HG03108 (cell line): ENCODE results near the gene FGF14.

Source experiments
- ATAC-seq: cut with Tn5 transposase; IDR thresholded peaks from one replicate; pipeline ENCODE4 v1.9.1; 2021; ENCODE audit warnings: moderate library complexity; ENCODE audit not compliant: unreplicated experiment

The FGF14 gene

GRCh38 chr13:101751488-101751887 lies 650.4 kb downstream of the FGF14 start:
- peak; percentile 77 for ATAC-seq

GRCh38 chr13:101749584-101749983 lies 652.3 kb downstream of the FGF14 start:
- ATAC-seq = no peak

DNA sequence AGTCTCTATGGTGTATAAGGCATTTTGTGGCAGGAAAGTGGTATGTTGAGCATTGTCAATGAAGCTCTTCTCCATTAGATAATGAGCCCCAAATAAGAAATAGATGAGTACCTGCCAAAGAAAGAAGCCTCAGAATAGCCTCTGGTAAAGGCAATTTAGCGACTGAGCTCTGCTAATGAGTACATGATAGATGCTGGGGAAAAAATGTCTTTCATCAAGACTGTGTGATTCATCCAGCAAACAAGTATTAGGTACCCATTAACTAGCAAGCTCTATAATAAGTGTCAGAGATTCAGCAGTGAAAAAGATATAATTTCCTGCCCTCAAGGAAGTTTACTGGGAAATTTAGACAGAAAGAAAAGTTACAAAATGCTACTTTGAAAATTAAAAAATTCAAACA lies 654.8 kb downstream of the FGF14 start:
- ATAC-seq = no peak

DNA sequence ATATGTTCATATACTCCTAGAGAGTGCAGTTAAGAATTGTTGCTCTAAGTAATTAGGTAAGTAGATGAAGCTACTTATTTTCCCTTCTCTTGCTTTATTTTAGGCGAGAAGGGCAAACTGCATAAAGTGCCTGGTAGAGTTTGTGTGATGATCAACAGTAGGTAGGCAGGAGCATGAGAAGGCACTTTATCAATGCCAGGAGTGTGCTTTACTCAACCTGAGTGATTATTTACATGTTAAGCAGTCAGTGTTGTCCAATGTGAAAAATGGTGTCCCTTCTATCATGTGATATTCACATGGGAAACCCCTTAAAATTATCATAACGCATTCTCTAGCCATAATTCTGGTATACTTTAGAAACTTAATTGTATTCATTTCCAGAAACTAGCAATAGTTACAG lies 655.3 kb downstream of the FGF14 start:
- no peak for ATAC-seq

DNA sequence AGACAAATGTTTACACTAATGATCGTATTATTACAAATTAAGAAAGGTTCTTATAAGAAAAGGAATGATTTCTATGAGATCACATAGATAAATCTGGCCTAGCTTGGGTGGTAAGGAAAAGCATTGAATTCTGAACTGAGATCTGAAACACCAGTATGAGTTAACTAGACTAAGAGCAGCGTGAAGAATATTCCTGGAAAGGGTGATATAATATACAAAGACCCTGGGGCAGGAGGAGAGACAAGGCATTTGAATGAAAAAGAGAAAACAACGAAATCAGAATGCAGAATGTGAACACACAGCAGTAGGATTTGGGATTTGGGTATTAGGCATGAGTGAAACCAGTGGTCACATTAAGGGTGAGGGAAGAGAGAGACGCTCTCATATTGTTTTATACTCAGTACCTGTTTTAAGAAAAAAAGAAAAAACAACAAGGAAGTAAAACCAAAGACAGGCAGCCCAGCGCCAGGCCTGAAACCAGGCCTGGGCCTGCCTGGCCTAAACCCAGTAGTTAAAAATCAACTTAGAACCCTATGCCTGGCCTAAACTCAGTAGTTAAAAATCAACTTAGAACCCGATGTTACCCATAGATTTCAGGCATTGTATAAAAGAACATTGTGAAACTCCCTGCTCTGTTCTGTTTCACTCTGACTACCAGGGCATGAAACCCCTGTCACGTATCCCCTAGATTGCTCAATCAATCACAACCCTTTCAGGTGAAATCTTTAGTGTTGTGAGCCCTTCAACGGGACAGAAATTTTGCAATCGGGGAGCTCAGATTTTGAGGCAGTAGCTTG lies 662.3 kb downstream of the FGF14 start:
- ATAC-seq = peak; percentile 92

DNA sequence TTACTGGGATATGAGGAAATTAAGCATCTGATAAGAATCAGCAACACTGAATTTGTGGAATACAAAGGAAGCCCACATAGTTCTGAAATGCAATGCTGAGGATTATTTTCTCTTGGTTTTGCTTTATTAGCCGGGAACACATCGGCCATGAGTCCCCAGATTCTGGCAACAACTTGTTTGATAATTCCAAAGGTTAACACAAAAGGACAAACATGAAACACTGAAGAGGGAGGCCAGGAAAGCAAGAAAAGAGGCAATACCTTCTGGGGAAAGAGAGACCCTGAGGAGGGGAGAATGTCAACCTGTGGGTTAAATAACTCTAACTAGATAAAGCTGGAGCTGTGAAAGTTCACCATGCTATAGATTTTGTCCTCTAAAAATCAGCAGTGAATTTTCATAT lies 663.5 kb downstream of the FGF14 start:
- no peak for ATAC-seq

DNA sequence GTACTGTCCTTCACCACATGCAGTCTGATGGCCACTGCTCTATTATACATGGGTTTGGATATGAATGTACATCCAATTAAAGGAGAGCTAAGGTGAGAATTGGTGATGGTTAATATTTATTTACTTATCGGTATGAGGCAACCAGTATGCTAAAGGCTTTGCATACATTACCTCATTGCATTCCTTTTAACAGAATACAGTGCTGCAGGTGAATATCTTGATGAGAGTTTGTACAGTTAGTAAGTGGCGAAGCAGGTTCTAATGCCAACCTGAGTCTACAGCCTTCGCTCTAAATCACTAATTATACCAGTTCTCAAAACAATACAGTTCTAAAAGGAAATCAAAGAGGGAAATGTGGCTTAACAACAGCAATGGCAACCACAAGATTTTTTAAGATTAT lies 665.3 kb downstream of the FGF14 start:
- no peak for ATAC-seq

DNA sequence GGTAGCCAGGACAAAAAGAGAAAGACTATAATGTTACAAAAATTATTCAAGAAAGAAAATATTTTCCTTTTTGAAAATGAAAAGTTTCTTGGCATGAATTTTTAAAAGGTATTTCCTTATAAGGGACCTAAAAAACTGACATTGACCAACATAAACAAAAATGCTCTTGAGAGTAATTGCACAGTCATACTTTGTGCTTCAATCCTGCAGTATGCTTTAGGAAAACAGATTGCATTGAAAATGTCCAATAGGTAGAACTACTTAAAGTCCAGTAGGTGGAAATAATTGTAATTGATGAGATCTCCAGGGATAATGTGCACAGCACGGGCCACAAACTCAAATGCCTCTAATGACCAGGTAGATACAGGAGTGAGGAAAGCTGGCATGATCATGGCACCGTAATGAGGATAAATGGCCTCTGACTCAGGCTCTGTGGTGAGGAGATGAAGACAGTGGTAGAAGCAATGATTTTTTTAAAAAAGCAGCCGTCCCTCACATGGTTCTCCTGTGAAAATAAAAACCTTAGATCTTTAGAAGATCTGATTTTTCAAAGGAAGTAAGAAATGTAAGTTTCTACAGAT lies 671.3 kb downstream of the FGF14 start:
- no peak for ATAC-seq

DNA sequence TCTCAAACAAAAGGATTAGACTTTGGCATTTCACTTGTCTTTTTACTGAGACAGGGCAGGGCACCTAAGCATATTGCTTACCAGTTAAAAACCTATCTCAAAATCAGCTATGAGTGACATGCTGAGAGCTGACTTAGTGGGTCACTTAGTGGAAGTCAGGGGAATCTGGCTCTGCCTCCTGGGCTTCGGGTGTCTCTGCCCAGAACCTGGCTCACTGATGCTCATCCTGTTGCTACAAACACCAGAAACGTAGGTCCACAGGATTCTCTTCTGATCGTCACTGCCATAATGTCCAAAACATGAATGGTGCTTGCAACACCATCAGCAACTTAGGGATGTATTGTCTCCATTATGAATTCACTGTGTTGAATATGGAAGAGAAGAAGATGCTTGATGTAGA lies 673.2 kb downstream of the FGF14 start:
- no peak for ATAC-seq

- ATAC-seq = no peak
These were observed 673.8 kb downstream of the FGF14 start for GRCh38 chr13:101728021-101728420.

- no peak for ATAC-seq
These were observed 674.7 kb downstream of the FGF14 start for GRCh38 chr13:101727118-101727517.

DNA sequence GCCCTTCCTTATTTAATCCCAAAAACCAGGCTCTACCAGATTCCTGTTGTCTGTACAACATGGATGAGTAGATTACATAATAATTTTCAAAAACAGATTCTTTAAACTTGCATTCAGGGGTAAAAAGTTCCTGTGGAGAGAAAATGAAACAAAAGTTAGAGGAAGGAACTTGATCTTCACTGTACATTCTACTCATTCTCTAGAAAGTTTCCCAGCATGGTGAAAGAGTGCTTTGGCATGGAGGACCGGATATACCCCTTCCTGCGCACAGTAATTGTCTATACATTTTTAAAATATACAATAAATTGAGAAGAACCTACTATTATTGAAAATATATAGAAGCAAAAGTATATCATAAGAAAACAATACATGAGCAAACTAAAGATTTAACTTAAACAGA lies 675.2 kb downstream of the FGF14 start:
- no peak for ATAC-seq

DNA sequence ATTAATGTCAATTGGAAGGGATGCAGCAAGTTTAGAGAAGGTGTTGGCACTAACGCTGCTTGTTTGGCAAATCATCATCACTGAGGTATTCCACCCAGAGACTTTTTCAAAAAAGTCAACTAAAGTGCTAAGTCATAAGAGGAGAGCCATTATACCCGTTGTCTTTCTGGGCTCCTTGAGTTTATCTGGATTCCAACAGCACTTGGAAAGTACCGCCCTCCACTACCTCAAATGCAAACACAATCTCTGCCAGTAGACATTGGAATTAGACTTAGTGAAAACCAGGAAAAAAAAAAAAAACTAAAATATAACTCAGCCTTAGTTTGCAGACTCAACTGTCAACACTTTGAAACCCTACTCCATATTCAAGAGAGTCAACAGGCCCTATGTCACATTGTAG lies 683.4 kb downstream of the FGF14 start:
- ATAC-seq = no peak

DNA sequence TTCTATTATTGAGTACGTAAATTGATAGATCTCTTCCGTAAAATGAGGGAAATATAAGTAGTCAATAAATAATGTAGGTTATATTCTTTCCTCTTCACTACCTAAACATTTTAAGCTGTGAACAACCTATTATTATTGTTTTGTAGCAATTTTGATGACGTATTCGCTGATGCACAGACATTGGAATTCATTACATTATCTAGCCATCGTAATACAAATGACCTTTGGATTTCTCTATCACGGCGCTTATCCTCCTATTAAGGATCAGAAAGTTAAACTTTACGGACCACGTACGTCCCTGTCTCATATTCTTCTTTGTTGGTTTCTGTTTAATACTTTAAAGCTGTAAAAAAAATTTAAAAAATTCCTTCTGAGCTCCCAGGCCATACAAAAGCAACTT lies 684.5 kb downstream of the FGF14 start:
- ATAC-seq = no peak

DNA sequence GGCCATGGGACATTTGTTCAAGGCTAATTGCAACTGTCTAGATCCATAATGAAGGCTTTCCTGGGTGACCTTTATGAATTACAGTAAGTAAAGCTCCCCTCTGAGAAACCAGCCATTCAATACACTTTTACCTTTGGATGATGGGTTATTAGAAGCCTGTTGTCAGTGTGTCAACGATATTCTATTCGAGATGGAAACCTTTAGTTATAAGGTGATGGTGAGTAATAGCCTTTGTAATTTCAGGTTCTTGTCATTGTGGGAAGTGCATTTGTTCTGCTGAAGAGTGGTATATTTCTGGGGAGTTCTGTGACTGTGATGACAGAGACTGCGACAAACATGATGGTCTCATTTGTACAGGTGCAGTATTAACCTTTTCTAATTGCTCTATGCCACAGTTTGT lies 687.7 kb downstream of the FGF14 start:
- no peak for ATAC-seq

DNA sequence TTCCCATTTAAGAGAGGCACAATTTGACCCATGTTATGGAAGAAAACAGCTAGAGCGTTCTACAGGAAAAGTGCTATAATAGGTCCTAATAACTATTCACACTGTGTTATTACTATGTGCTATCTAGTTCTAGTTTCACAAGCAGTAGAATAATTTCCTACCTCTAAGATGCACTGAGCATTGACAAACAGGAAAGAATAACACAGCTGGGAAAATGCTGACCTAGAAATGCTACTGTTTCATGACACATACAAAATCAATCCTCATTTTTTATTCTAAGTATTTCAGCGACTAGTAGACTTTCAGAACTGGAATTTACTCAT lies 689.9 kb downstream of the FGF14 start:
- no peak for ATAC-seq

GRCh38 chr13:101711307-101712025 lies 690.4 kb downstream of the FGF14 start:
- ATAC-seq = no peak

DNA sequence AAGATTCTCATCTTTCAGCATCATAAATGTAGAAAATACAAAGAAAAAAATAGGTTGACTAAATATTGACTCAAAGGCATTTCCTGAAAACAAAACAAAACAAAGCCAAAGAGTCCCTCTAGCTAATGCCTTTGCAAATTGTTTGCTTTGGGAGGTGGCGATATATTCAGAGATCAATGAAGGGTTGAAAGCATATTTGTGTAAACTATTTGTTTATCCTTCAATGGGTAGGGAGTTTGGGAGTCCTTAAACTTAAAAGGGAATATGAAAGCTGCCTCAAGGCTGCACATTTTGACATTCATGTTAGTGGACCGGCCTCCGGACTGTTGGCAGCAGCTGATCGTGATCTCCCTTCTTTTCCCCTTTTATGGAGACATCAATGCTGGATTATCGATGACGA lies 691.9 kb downstream of the FGF14 start:
- ATAC-seq = no peak

DNA sequence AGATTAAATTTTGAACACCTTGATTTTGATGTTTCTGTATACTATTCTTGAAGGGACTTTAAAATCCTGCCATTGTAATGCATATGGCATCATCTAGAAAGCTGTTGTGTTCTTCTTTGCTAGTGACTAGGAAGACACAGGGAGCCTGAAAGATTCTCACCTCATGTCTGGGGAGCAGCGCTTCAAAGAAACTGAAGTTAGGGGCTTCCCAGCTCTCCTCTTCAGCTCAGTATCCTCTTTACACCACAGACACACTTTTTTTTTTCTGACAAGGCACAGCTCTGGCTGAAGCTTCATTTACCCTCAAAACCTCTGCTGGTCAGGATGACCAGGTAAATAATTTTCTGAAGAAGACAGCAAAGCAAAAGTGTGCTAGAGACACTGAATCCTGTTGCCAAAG lies 693.7 kb downstream of the FGF14 start:
- ATAC-seq = no peak

DNA sequence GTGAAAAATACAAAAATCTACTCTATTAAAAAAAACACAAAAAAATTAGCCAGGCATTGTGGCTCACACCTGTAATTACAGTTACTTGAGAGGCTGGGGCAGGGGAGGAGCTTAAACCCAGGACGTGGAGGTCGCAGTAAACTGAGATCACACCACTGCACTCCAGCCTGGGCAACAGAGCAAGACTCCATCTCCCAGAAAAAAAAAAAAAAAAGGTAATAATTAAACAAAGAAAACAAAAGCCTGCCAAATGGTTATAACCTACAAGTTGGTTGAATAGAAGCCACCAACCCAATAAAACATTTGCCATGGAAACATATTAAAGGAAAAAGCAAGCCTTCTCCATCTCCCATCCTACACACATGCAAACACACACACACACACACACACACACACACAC lies 694.2 kb downstream of the FGF14 start:
- ATAC-seq = no peak

DNA sequence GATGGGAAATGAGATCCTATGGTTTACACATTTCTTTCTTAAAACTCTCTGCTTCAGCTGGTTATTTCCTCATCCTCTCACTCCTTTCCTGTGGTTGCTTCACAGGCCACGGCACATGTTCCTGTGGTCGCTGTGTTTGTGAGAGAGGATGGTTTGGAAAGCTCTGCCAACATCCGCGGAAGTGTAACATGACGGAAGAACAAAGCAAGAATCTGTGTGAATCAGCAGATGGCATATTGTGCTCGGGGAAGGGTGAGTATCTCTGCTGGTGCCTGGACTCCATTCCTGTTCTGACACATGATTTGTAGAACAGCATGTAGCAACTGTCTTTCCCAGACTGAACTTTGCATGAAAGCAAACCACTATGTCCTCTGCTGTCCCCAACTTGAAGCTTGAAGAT lies 695.2 kb downstream of the FGF14 start:
- ATAC-seq = no peak

DNA sequence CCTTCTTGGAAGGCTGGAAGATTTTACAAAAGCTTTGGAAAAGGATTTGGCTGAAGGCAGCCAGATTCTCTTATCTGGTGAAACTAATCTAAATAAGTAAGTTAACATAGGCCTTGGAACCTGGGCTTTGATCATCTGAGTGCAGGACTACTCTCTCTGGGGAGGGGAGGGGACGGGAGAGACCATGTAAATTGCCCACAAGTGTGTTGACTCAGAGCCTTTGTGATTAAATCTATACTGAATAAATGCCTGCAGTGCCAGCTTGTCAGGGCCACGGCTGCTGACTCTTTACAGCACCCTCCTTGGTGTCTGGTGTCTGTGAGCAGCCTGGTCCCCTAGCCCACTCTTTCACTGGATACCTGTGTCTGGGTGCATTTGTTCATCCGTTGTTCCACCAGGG lies 698.0 kb downstream of the FGF14 start:
- no peak for ATAC-seq
